Cardiac muscle cell (in vitro differentiated cells and primary cell): ENCODE results near the gene TMCC2. TPM values are rescaled to one million over a fixed set of nuclear protein-coding genes. Genes with fewer than 3 reads are reported as not detected.
"Not testable (repeated sequence)": the region's sequence is repeated elsewhere in the genome, so short reads cannot be mapped to it uniquely, and the experiment has no call there.

Experiments
- DNase-seq, 2 donors: peaks; one replicate each; pipeline versions ENCODE4 v3.0.0 to v3.0.0-alpha.2; 2010 to 2017; ENCODE audit warnings: low read depth in 1 of 2, low spot score in 1 of 2
- H3K27ac ChIP-seq: fragments of 200-600 bp; sonication (generic); 2 replicates; pipeline ENCODE4 v1.5.1; 2016
- H3K27me3 ChIP-seq: fragments of 200-600 bp; sonication (generic); 2 replicates; pipeline ENCODE4 v1.6.0; 2016; ENCODE audit warnings: control low read depth
- H3K36me3 ChIP-seq: fragments of 200-600 bp; sonication (generic); 2 replicates; pipeline ENCODE4 v1.5.1; 2016; ENCODE audit warnings: control low read depth
- H3K4me1 ChIP-seq: fragments of 200-600 bp; sonication (generic); 2 replicates; pipeline ENCODE4 v1.8.1; 2017; ENCODE audit warnings: low read depth, mild to moderate bottlenecking, mixed run types
- H3K4me3 ChIP-seq: fragments of 200-600 bp; sonication (generic); 2 replicates; pipeline ENCODE4 v1.5.1; 2016; ENCODE audit warnings: mild to moderate bottlenecking
- H3K9me3 ChIP-seq: fragments of 200-600 bp; sonication (generic); 2 replicates; pipeline ENCODE4 v1.5.1; 2017; ENCODE audit warnings: low read depth, mild to moderate bottlenecking, control low read depth
- polyA plus RNA-seq: library from polyadenylated mRNA; unstranded; fragments of >200 nt; fragmentation: Nextera tagmentation; extraction: Ambion mirVana; gene quantifications from 2 replicates; pipeline ENCODE4 v1.2.1, GENCODE V29; 2016
- total RNA-seq: library from RNA; depleted of rRNA; stranded (reverse); fragments of >200 nt; gene quantifications from 2 replicates; pipeline ENCODE4 v1.2.3, GENCODE V29; 2016
- TF ChIP-seq, protein P1 (sequence below): IDR thresholded peaks from 2 replicates; pipeline ENCODE4 v1.5.1; 2012; ENCODE audit warnings: low read depth, mild to moderate bottlenecking, low read length

TMCC2 gene
- total and polyA plus RNA-seq, 2 experiments from 2014 or later, result 6.3 to 10.9 TPM

DNA sequence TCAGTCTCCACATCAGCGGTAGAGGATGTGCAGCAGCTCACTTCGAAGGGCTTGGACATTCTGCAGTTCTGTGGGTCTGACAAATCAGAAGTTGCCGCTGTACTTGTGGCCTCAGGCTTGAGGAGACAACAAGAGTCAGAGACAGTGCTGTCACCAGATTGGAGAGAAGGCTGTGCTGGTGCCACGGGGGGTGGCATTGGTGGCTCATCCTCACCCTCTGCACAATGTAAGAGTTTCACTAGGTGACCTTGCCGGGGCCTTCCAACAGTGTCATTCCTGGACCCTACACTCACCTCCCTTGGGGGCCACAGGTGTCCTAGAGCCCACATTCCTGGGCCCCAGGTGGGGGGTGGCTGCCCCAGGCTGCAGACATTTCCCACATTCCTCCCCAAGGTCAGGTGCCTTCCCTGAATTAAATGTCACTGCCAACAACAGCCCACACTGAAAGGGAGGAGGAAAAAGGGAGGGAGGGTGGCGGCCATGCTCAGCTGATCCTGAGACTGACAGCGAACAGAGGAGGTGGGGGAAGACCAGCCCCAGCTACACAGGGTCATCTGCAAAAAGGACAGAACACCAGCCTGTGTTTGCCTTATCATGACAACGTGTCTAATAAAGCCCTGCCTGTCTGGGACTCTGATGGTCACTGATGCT is 46.4 kb downstream of the TMCC2 start:
- no peaks in the 10 kb centered on the region for H3K36me3 ChIP-seq
- H3K27me3 ChIP-seq, result no peaks in the 10 kb centered on the region
- no peaks in the 10 kb centered on the region for H3K9me3 ChIP-seq
- no peak overlapping the region for H3K27ac ChIP-seq
- peaks cover 4% of the 10 kb centered on the region for H3K4me1 ChIP-seq
- no peak for DNase-seq
- TF ChIP-seq, protein P1, sequence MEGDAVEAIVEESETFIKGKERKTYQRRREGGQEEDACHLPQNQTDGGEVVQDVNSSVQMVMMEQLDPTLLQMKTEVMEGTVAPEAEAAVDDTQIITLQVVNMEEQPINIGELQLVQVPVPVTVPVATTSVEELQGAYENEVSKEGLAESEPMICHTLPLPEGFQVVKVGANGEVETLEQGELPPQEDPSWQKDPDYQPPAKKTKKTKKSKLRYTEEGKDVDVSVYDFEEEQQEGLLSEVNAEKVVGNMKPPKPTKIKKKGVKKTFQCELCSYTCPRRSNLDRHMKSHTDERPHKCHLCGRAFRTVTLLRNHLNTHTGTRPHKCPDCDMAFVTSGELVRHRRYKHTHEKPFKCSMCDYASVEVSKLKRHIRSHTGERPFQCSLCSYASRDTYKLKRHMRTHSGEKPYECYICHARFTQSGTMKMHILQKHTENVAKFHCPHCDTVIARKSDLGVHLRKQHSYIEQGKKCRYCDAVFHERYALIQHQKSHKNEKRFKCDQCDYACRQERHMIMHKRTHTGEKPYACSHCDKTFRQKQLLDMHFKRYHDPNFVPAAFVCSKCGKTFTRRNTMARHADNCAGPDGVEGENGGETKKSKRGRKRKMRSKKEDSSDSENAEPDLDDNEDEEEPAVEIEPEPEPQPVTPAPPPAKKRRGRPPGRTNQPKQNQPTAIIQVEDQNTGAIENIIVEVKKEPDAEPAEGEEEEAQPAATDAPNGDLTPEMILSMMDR, result no peak
- no peak overlapping the region for H3K4me3 ChIP-seq

DNA sequence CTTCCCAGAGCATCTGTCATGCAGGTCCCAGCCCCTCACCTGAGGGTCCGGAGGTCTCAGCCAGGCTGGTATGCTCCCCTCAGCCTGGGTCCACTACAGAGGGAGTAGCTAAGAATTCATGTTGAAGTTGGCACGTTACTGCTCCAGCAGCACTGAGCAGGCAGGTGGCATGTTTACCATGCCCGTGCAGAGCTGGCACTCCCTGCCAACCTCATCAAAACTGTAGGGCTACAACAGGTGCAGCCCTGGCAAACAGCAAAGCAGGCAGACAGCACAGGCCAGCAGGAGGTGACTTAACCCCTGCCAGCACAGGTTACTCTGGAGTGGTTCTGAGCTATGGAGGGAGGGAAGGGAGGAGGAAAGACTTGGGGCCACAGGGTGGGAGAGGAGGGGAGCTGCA is 47.4 kb downstream of the TMCC2 start:
- no peaks in the 10 kb centered on the region for H3K36me3 ChIP-seq
- H3K4me3 ChIP-seq, result no peak overlapping the region
- no peaks in the 10 kb centered on the region for H3K27me3 ChIP-seq
- no peak overlapping the region for H3K27ac ChIP-seq
- H3K9me3 ChIP-seq, result no peaks in the 10 kb centered on the region
- peaks cover 4% of the 10 kb centered on the region for H3K4me1 ChIP-seq
- DNase-seq, result no peak
- TF ChIP-seq, protein P1, result no peak

GRCh38 chr1:205275916-205276688 is 48.4 kb downstream of the TMCC2 start:
- Histone ChIP-seq H3K9me3 (no peaks in the 10 kb centered on the region), H3K4me3 (no peak overlapping the region), H3K27me3 (no peaks in the 10 kb centered on the region), H3K27ac (no peak overlapping the region), H3K4me1 (no peaks in the 10 kb centered on the region), H3K36me3 (no peaks in the 10 kb centered on the region)
- DNase-seq, result no peak
- TF ChIP-seq, protein P1, result no peak

- H3K9me3 ChIP-seq, result no peaks in the 10 kb centered on the region
- H3K4me1 ChIP-seq, result no peaks in the 10 kb centered on the region
- no peaks in the 10 kb centered on the region for H3K36me3 ChIP-seq
- TF ChIP-seq, protein P1, result no peak
- no peaks in the 10 kb centered on the region for H3K27me3 ChIP-seq
- no peak overlapping the region for H3K4me3 ChIP-seq
- DNase-seq, result no peak
- no peak overlapping the region for H3K27ac ChIP-seq
Measured at GRCh38 chr1:205276689-205277065, 48.9 kb downstream of the TMCC2 start.

- Histone ChIP-seq H3K9me3 (no peaks in the 10 kb centered on the region), H3K36me3 (no peaks in the 10 kb centered on the region), H3K27me3 (no peaks in the 10 kb centered on the region), H3K27ac (no peak overlapping the region), H3K4me1 (peaks cover 8% of the 10 kb centered on the region), H3K4me3 (no peak overlapping the region)
- no peak for DNase-seq
- TF ChIP-seq, protein P1, result no peak
Measured at GRCh38 chr1:205279986-205280385, 52.2 kb downstream of the TMCC2 start.

DNA sequence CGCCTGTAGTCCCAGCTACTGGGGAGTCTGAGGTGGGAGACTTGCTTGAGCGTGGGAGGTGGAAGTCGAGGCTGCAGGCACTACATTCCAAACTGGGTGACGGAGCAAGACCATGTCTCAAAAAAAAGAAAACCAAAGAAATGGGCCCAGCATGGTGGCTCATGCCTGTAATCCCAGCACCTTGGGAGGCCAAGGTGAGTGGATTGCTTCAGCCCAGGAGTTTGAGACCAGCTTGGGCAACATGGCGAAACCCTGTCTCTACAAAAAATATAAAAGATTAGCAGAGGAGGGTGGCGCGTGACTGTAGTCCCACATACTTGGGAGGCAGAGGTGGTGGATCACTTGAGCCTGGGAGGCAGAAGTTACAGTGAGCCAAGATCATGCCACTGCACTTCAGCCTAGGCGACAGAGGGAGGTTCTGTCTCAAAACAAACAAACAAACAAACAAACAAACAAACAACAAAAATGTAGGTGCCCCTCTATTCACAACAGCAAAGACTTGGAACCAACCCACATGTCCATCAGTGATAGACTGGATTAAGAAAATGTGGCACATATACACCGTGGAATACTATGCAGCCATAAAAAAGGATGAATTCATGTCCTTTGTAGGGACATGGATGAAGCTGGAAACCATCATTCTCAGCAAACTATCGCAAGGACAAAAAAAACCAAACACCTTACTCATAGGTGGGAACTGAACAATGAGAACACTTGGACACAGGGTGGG is 53.1 kb downstream of the TMCC2 start:
- not testable (repeated sequence) for H3K27ac ChIP-seq, H3K36me3 ChIP-seq, H3K4me3 ChIP-seq, H3K27me3 ChIP-seq, H3K9me3 ChIP-seq, DNase-seq
- peaks cover 12% of the 10 kb centered on the region for H3K4me1 ChIP-seq
